ENCODE data around the gene GNAQ. TPM values are rescaled to one million over a fixed set of nuclear protein-coding genes. Genes with fewer than 3 reads are reported as not detected.
"Not testable (repeated sequence)": the region's sequence is repeated elsewhere in the genome, so short reads cannot be mapped to it uniquely, and the experiment has no call there.

Gene GNAQ
- total and polyA plus RNA-seq, 2 of the 13 experiments (the other 11 are each of a cell fraction or from before 2014, with no cell fraction given): 16.5 to 17.7 TPM

GRCh38 chr9:77864211-77864889, 167.3 kb downstream of the GNAQ start (continued):
- TF ChIP-seq THAP8 (CRISPR knock-in tag; IDR thresholded peaks at IDR 0.05; ENCODE audit: borderline replicate concordance) (no peak), ZNF569 (CRISPR knock-in tag; IDR thresholded peaks at IDR 0.05; ENCODE audit: borderline replicate concordance) (no peak), MTA3 (CRISPR knock-in tag; IDR thresholded peaks at IDR 0.05) (no peak), THAP9 (CRISPR knock-in tag; IDR thresholded peaks at IDR 0.05; ENCODE audit: borderline replicate concordance) (no peak), BORCS8-MEF2B (CRISPR knock-in tag; IDR thresholded peaks at IDR 0.05) (no peak), SRY (CRISPR knock-in tag; IDR thresholded peaks at IDR 0.05) (no peak)
- TF ChIP-seq, protein P1, sequence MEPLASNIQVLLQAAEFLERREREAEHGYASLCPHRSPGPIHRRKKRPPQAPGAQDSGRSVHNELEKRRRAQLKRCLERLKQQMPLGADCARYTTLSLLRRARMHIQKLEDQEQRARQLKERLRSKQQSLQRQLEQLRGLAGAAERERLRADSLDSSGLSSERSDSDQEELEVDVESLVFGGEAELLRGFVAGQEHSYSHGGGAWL (CRISPR knock-in tag; IDR thresholded peaks at IDR 0.05): no peak

DNA sequence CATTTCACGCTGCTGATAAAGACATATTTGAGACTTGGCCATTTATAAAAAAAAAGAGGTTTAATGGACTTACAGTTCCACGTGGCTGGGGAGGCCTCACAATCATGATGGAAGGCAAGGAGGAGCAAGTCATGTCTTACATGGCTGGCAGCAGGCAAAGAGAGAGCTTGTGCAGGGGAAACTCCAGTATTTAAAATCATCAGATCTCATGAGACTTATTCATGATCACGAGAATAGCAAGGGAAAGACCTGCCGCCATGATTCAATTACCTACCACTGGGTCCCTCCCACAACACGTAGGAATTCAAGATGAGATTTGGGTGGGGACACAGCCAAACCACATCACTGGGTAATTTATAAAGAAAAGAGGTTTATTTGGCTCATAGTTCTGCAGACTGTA, 168.0 kb downstream of the GNAQ start:
- H3K27ac ChIP-seq (ENCODE audit: extremely low read length, insufficient read depth, low read length); intact Hi-C loops (cut with micrococcal nuclease; ENCODE audit: unreplicated experiment); H2AFZ ChIP-seq (ENCODE audit: low read length); H3K4me2 ChIP-seq (ENCODE audit: low read depth, low read length); CTCF ChIA-PET (ENCODE audit: low intra/inter-chr PET ratio, low total read pairs); H4K20me1 ChIP-seq (ENCODE audit: insufficient read depth, low read length); ATAC-seq; BruUV-seq (replicated peaks); FAIRE-seq; H3K79me2 ChIP-seq (ENCODE audit: insufficient read depth, low read length); DNase-seq (ENCODE audit: low spot score); H3K27me3 ChIP-seq (ENCODE audit: control insufficient read depth in 1 of 2, insufficient read depth in 2 of 2, low read length in 2 of 2); H3K36me3 ChIP-seq (replicated peaks in 1 of 2; ENCODE audit: control insufficient read depth in 1 of 2, insufficient read depth in 2 of 2, low read length in 2 of 2); POLR2A ChIA-PET; H3K4me3 ChIP-seq (replicated peaks in 1 of 3; ENCODE audit: insufficient read depth in 1 of 3, low read depth in 2 of 3, low read length in 3 of 3); in situ Hi-C loops (cut with HindIII; ENCODE audit: extremely low pct_ligation_motif_present, low pct_unique_long_range_greater_than_20kb); H3K9ac ChIP-seq (ENCODE audit: insufficient read depth, low read depth, low read length): not testable (repeated sequence)
- Histone ChIP-seq H3K4me1 (ENCODE audit: insufficient read depth, low read length) (peaks cover 12% of the 10 kb centered on the region), H3K9me3 (ENCODE audit: low read length) (peaks cover 11% of the 10 kb centered on the region; the same call in 1 of the 2 replicates)
- peak; percentile 54; the same call in 1 of the 2 replicates for TF ChIP-seq ZNF431 (CRISPR knock-in tag; IDR thresholded peaks at IDR 0.05; ENCODE audit: borderline replicate concordance, low read depth)
- 98% methylated on average over 5 of the region's 5 CpGs for WGBS (ENCODE audit: low lambda C conversion rate)

Measured in HepG2 (cell line).